NCI-H1436 (cell line): ENCODE results near the gene PTAFR.

Experiments
- DNase-seq: peaks from one replicate; lab custom pipeline; 2025; lab: John Stamatoyannopoulos, UW

PTAFR gene

GRCh38 chr1:28118640-28119307, 57.7 kb downstream of the PTAFR start:
- no peak for DNase-seq

- no peak for DNase-seq
Measured at GRCh38 chr1:28115267-28115666, 61.2 kb downstream of the PTAFR start.

GRCh38 chr1:28114844-28115243, 61.6 kb downstream of the PTAFR start:
- DNase-seq = no peak

GRCh38 chr1:28113242-28113572, 63.3 kb downstream of the PTAFR start:
- DNase-seq = no peak

- no peak for DNase-seq
Measured at GRCh38 chr1:28112388-28113241, 63.9 kb downstream of the PTAFR start.

- no peak for DNase-seq
Measured at GRCh38 chr1:28111157-28111556, 65.3 kb downstream of the PTAFR start.

- DNase-seq = no peak
Measured at GRCh38 chr1:28110555-28110954, 65.9 kb downstream of the PTAFR start.

- DNase-seq = no peak
Measured at GRCh38 chr1:28109639-28110038, 66.9 kb downstream of the PTAFR start.

- no peak for DNase-seq
Measured at GRCh38 chr1:28108001-28108400, 68.5 kb downstream of the PTAFR start.

- peak; percentile 90 for DNase-seq
Measured at GRCh38 chr1:28104866-28105467, 71.5 kb downstream of the PTAFR start.

GRCh38 chr1:28102189-28102588, 74.3 kb downstream of the PTAFR start:
- no peak for DNase-seq

GRCh38 chr1:28099050-28099769, 77.3 kb downstream of the PTAFR start:
- no peak for DNase-seq
